RPMI8226 (cell line): ENCODE results near the gene JAML.

Experiments
- DNase-seq: peaks from one replicate; pipeline ENCODE4 v3.0.0-alpha.2; 2015

JAML gene

GRCh38 chr11:118239509-118240205 lies 14.8 kb upstream of the JAML start:
- DNase-seq: no peak

DNA sequence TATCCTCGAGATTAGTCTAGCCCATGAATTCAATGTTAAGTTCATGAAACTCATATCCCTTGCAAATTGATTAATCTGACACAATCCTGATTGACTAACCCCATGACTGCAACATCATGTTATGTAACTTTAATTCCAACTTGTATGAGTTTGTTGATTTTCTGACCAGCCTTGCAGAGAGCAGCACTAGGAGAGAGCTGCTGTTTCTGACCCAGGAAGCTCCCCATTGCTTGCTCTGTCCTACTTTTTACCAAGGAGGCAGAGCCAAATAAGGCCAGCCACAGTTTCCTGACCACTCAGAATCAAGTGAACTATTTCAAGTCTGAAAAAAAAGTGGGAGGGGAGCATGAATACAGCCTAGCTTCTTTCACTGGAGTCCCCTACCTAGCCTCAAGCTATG lies 14.1 kb upstream of the JAML start:
- no peak for DNase-seq

DNA sequence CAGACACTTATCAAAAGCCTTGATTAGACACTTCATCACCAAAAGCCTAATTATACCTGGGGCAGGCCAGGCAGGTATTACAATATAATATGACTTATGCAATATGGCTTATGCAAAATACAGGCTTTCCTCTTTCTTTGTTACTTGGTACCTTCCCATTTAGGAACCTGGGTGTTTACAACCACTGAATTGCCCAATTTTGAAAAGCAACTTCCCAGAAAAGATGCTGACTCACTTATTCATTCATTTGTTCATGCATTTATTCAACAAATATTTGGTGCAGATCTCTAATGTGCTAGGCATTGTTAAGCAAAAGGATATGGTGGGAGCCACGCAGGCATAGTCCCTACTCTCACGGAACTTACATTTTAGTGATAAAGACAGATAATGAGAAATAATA lies 13.6 kb upstream of the JAML start:
- no peak for DNase-seq

DNA sequence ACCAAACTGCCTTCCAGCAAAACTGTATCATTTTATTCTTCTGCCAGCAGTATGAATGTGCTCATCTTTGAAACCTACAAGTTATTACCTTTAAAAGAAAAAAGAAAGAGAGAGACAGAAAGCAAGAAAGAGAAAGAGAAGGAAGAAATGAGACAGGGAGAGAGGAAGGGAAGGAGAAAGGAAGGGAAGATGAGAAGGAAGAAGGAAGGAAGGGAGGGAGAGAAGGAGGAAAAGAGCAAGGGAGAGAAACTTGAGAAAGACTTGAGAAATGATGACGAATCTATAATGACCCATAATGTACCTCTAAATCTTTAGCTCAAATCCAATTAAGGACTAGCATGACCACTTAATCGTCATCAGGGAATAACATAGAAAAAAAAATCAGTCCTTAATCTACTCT lies 11.4 kb upstream of the JAML start:
- DNase-seq: no peak

DNA sequence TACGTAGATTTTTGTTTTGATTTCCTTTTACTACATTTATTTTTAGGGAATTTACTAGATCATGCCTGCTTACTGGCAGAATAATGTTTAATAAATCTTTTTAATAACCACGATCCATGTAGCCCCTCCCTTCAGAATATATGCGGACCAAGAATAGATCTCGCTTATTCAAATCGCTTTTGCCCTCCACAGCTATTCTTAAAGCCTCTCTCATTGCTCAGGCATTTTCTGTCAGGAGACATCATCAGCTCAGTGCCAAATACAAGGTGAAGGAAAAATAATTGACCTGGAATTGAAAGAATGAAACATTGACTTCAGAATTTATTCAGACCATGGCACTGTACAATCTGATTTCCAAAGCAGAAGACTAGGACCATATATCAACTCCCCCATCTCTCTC lies 10.0 kb upstream of the JAML start:
- DNase-seq: no peak

- no peak for DNase-seq
Measured at GRCh38 chr11:118233850-118234249, 9.0 kb upstream of the JAML start.

DNA sequence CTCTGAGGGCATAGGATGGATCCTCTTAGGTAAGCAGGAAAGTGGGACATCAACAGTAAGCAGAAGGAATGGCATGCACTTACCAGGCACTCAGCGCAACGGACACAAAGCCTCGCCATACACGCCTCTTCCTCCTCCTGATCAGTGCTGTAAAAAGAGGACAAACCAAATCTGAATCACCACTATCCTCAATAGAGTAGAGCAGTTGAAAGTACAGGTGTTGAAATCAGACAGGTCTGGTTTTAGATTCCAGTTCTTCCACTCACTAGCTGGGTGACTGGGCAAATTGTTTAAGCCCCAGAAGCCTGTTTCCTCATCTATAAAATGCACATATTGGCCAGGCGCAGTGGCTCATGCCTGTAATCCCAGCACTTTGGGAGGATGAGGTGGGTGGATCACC lies 8.6 kb upstream of the JAML start:
- no peak for DNase-seq

GRCh38 chr11:118232659-118233058 lies 7.8 kb upstream of the JAML start:
- DNase-seq: no peak

DNA sequence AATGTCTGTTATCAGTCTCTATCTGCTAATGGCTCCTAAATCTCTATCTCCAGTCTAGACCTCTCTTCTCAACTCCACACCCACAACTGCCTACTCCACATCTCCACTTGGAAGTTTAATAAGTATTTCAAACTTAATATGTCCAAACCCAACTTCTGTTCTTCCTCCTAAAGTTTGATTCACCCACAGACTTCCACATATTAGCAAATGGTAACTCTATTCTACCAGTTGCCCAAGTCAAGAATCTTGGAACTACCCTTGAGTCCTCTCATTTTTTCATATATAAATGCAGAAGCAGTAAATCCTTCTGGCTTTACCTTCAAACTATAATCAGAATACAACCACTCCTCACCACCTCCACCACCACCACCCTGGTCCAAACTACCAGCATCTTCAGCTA lies 6.7 kb upstream of the JAML start:
- DNase-seq: no peak

- DNase-seq: no peak
Measured at GRCh38 chr11:118230088-118230487, 5.3 kb upstream of the JAML start.

- no peak for DNase-seq
Measured at GRCh38 chr11:118229274-118229847, 4.5 kb upstream of the JAML start.

GRCh38 chr11:118227865-118228785 lies 3.3 kb upstream of the JAML start:
- DNase-seq: no peak

DNA sequence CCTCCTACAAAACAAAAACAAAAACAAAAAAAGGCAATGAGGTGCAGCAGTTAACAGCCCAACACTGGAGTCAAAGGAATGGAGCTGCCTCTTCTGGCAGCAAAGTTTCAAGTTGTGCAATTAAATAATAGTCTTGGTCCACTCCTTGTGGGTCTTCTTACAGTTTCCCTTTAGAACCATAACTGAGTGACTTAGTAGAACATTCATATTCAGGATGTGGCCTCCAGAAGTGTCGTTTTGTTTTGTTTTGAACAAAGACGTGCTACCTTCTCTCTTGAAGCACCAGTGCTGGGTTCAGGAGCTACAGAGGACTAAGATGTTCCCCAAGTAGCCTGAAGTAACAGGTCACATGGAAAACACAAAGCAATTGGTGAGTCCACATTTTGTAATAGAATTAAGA lies 2.0 kb upstream of the JAML start:
- DNase-seq: no peak

DNA sequence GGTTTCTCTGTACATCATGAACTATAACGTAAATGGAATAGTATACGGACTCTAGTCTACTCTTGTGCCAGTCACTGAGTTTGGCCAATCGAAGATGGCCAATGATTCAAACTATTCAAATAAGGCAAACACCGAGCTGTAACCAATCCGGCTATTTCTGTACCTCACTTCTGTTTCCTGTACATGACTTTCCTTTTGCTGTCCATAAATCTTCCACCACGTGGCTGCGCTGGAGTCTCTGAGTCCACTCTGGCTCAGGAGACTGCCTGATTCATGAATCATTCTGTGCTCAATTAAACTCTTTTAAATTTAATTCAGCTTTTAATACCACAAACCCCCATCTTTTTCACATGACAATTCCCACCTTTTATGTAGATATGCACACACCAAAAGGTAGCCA lies 1.5 kb upstream of the JAML start:
- no peak for DNase-seq

DNA sequence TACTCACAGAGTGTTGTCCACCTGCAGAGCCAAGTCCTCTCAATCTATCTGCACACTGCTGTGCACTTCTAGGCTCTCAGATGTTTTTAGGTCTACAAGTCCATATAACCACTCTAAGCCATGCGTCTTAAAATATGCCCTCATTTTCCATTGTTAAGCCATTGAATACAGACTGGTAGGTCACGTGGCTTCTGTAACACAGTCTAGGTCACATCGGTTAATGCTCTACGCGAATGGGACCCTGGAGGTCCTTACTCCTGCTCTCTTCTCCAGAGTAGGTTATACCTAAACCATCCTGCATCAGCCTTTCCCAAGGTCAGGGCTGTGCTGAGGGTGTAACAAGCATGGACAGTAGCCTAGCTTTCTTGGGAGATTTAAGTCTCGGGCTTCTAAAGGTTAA lies 819 bp downstream of the JAML start:
- no peak for DNase-seq

GRCh38 chr11:118223570-118223969 lies 1.2 kb downstream of the JAML start:
- DNase-seq: no peak

GRCh38 chr11:118222437-118222836 lies 2.4 kb downstream of the JAML start:
- DNase-seq: no peak

DNA sequence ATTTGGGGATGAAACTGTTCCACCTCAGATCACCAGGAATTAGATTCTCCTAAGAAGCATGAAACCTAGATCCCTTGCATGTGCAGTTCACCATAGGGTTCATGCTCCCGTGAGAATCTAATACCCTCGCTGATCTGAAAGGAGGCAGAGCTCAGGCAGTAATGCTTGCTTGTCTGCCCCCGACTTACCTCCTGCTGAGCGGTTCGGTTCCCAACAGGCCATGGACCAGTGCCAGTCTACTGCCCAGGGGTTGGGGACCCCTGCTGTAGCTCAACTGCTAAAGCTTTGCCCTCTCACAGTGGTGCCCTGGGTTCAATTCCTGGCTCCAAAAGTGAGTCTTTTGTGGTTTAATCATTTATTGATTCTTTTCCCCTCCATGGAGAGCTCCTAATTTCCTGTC lies 3.4 kb downstream of the JAML start:
- DNase-seq: no peak

DNA sequence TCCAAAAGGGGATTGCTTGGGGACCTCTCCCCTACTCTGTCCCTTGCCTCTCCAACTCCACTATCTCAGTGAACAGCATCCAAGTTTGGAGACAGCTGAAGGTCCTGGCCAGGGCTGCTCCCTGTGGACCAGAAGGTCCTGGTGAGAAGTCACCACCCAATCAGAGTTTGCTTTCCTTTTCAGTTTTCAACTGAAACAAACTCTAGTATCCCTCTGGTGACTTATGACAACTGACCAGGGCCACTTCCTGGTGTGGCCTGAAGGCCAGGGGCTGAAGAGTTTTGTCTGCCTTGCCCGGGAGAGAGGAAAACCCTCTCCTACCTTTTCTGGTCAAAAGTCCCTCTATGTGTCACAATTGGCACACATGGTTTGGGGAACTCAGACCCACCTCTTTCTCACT lies 5.1 kb downstream of the JAML start:
- DNase-seq: no peak

- no peak for DNase-seq
Measured at GRCh38 chr11:118219244-118219643, 5.6 kb downstream of the JAML start.

GRCh38 chr11:118217575-118217974 lies 7.2 kb downstream of the JAML start:
- no peak for DNase-seq

DNA sequence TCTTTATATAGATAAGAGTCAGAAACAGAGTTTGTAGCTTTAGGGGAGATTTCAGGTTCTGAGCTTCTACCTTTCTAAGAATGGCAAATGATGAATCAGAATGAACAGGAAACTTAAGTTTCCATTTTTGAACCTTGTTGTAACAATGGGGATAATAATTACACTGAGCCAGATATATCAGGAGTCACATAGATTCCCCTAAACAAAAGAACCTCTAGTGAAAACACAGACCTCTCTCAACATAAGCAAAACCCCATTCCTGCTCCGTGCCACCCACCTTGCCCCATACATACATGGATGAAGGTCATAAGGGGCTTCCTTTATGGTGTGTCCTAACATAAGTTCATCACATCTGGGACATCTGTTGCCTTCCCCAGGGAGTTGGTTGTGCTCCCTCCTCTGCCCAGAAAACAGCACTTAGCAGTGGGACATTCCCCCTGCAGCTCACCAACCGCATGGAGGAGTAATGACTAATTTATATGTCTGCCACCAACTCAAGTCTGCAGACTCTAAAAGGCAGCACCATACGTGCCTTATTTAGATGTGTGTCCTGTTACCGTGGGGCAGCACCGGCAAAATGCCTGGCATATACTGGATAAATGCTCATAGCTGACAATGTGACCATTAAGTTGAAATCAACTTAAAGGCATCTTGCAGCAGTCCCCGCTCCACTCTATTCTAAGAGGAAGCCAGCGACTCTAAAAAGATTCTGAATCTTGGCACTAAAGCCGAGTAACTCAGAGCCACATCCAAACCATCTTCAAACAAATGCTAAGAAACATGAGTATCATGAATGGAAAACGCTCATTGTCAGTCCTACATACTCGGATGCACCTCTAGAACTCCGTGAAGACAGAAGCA lies 8.0 kb downstream of the JAML start:
- no peak for DNase-seq

DNA sequence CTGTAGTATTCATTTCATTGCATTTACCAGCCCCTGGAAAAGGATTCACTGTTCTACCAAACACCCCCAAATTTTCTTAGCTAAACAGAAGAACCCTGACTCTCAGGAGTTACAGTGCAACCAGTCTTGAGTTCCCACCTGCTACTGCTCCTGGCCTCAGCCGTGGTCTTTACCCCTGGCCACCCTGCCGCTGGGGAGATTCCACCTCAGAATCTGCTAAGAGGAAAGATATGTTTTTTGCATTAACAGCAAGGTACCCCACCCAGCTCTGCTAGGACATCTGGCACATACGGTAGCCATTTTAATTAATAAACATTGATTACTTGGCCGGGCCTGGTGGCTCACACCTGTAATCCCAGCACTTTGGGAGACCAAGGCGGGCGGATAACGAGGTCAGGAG lies 9.0 kb downstream of the JAML start:
- DNase-seq: no peak
